K562 (cell line): ENCODE data around the gene AGT. TPM values are rescaled to one million over a fixed set of nuclear protein-coding genes. Genes with fewer than 3 reads are reported as not detected.

Experiments
- ATAC-seq: fragments of 200-7000 bp; cut with Tn5 transposase; 3 replicates; pipeline ENCODE4 v1.9.1; 2020; ENCODE audit warnings: moderate library complexity
- BruUV-seq: library from RNA; stranded (reverse); fragments of 400-500 nt; replicated peaks from 2 replicates; lab custom pipeline; 2021; lab: Mats Ljungman, UMichigan
- CTCF ChIA-PET: fragments of 300-600 bp; formaldehyde crosslinking; extraction: SDS; loops from one replicate; lab custom pipeline; 2021; ENCODE audit warnings: low intra/inter-chr PET ratio; lab: Yijun Ruan, JAX
- POLR2A ChIA-PET: fragments of 300-600, 350-650 bp; sonication (Branson Sonifier 250); formaldehyde crosslinking; extraction: SDS; loops from one replicate; lab custom pipeline; 2021; ENCODE audit warnings: antibody characterized with exemption, inconsistent platforms; lab: Yijun Ruan, JAX
- DNase-seq, 4 experiments: peaks; one replicate each; pipeline versions ENCODE4 v3.0.0 to v3.0.0-alpha.2; 2011 to 2018; ENCODE audit warnings: low spot score in 3 of 4, mixed read lengths in 3 of 4; ENCODE audit errors: extremely low read depth in 1 of 4
- FAIRE-seq: peaks from 2 replicates; lab custom pipeline; 2011; peaks lifted over from hg19 to GRCh38; lab: Jason Lieb, UNC
- H2AFZ ChIP-seq: 2 replicates; pipeline ENCODE4 v1.6.0; 2011; ENCODE audit warnings: low read depth, low read length, control low read depth, inconsistent platforms
- H3K27ac ChIP-seq: fragments of 200-600 bp; 3 replicates; pipeline ENCODE4 v1.8.0; 2011; ENCODE audit warnings: low read depth, mild to moderate bottlenecking, control low read depth, inconsistent platforms, low read length, moderate library complexity, mixed read lengths; ENCODE audit errors: extremely low read depth
- H3K27me3 ChIP-seq, 2 experiments: fragments of 300-600 bp in 1 of 2; 2 replicates in 1 of 2; 3 replicates in 1 of 2; pipeline versions ENCODE4 v1.6.0 to v1.8.0; 2011; ENCODE audit warnings: inconsistent platforms in 2 of 2, low read length in 2 of 2, mild to moderate bottlenecking in 1 of 2, mixed read lengths in 1 of 2, moderate library complexity in 1 of 2; ENCODE audit not compliant: control insufficient read depth in 2 of 2, insufficient read depth in 2 of 2
- H3K36me3 ChIP-seq: fragments of 300-600 bp; 3 replicates; pipeline ENCODE4 v1.8.0; 2011; ENCODE audit warnings: mild to moderate bottlenecking, low read length, inconsistent platforms; ENCODE audit not compliant: control insufficient read depth, insufficient read depth
- H3K4me1 ChIP-seq, 2 experiments: fragments of 200-600 bp in 1 of 2; replicated peaks in 1 of 2; 2 replicates in 1 of 2; 3 replicates in 1 of 2; pipeline versions ENCODE4 v1.5.1 to v1.8.0; 2011; ENCODE audit warnings: inconsistent platforms in 2 of 2, low read length in 2 of 2, mild to moderate bottlenecking in 1 of 2, mixed read lengths in 1 of 2, moderate library complexity in 1 of 2; ENCODE audit not compliant: control insufficient read depth in 2 of 2, insufficient read depth in 2 of 2
- H3K4me2 ChIP-seq: 2 replicates; pipeline ENCODE4 v1.6.1; 2011; ENCODE audit warnings: low read length, control low read depth, inconsistent platforms, mixed read lengths; ENCODE audit not compliant: insufficient read depth
- H3K4me3 ChIP-seq: fragments of 200-600 bp; sonication (generic), shearing (Covaris generic); 2 replicates; pipeline ENCODE4 v1.5.1; 2016; ENCODE audit warnings: control low read depth, inconsistent platforms
- H3K79me2 ChIP-seq: fragments of 200-600 bp; 3 replicates; pipeline ENCODE4 v1.8.0; 2011; ENCODE audit warnings: low read length, inconsistent platforms; ENCODE audit not compliant: control insufficient read depth, insufficient read depth
- H3K9ac ChIP-seq, 2 experiments: 2 replicates each; pipeline versions ENCODE4 v1.6.0 to v1.6.1; 2011; ENCODE audit warnings: low read depth in 2 of 2, low read length in 2 of 2, control low read depth in 1 of 2, inconsistent platforms in 1 of 2, mild to moderate bottlenecking in 1 of 2, mixed read lengths in 1 of 2; ENCODE audit not compliant: insufficient read depth in 1 of 2
- H3K9me1 ChIP-seq: one replicate; pipeline ENCODE4 v1.6.0; 2011; ENCODE audit warnings: inconsistent platforms, mild to moderate bottlenecking, low read length, moderate library complexity; ENCODE audit not compliant: control insufficient read depth, insufficient read depth
- H3K9me3 ChIP-seq: replicated peaks from 2 replicates; pipeline ENCODE4 v1.5.1; 2011; ENCODE audit warnings: low read depth, low read length, inconsistent platforms; ENCODE audit not compliant: control insufficient read depth, insufficient read depth
- H4K20me1 ChIP-seq: replicated peaks from 2 replicates; pipeline ENCODE4 v1.6.1; 2011; ENCODE audit warnings: low read length, inconsistent platforms, mixed read lengths; ENCODE audit not compliant: control insufficient read depth, insufficient read depth
- C11orf30 ChIP-seq: fragments of 450-650 bp; IDR thresholded peaks from 2 replicates; pipeline ENCODE4 v1.6.1; 2016; ENCODE audit warnings: low read depth, mild to moderate bottlenecking
- CBX8 ChIP-seq: fragments of 200-600 bp; sonication (generic); IDR thresholded peaks from 2 replicates; pipeline ENCODE4 v1.6.1; 2012; ENCODE audit warnings: borderline replicate concordance, mixed run types, low read depth, mild to moderate bottlenecking, moderate library complexity, mixed read lengths, low read length, control low read depth, inconsistent platforms; ENCODE audit not compliant: poor library complexity, severe bottlenecking; ENCODE audit errors: extremely low read depth
- KLF13 ChIP-seq: fragments of 450-650 bp; IDR thresholded peaks from 2 replicates; pipeline ENCODE4 v1.6.1; 2016; ENCODE audit warnings: missing genetic modification characterization, low read depth, mild to moderate bottlenecking, missing compliant biosample characterization, moderate library complexity, borderline replicate concordance
- TFAP4 ChIP-seq: sonication (generic); formaldehyde crosslinking; IDR thresholded peaks from 2 replicates; pipeline ENCODE4 v1.8.0; 2022; ENCODE audit warnings: missing genetic modification reagents, mild to moderate bottlenecking, moderate library complexity, borderline replicate concordance
- THRB ChIP-seq: fragments of 450-650 bp; formaldehyde crosslinking; conservative IDR thresholded peaks from 2 replicates; pipeline ENCODE4 v1.4.0; 2022; ENCODE audit warnings: mild to moderate bottlenecking, missing genetic modification characterization
- ZNF785 ChIP-seq: fragments of 250-450 bp; sonication (Bioruptor Pico); IDR thresholded peaks from 2 replicates; pipeline ENCODE4 v1.4.0; 2020; ENCODE audit warnings: mild to moderate bottlenecking
- WGBS: fragments of 100-300 bp; shearing (Covaris generic); methylation state at CpG from one replicate; pipeline ENCODE4 v1.1.6; 2016; ENCODE audit warnings: low coverage, mixed read lengths; ENCODE audit not compliant: insufficient coverage; ENCODE audit errors: missing lambda C conversion rate; 5-methylcytosine and 5-hydroxymethylcytosine counted together
- in situ Hi-C: fragments of 300-500 bp; cut with MboI; formaldehyde crosslinking; loops from 4 replicates; pipeline ENCODE4 v1.15.0; 2018; ENCODE audit warnings: inconsistent platforms, mixed read lengths
- intact Hi-C: fragments of 100-400 bp; cut with micrococcal nuclease; formaldehyde crosslinking; loops from 2 replicates; pipeline ENCODE4 v1.14.2; 2022
- polyA plus RNA-seq, 8 experiments: library from polyadenylated mRNA; depleted of rRNA in 4 of 8; stranded (reverse) in 5 of 8; unstranded in 3 of 8; fragments of >200 nt; fragmentation: Nextera tagmentation in 2 of 8; fragmentation: Illumina TruSeq in 1 of 8; extraction: Ambion mirVana in 2 of 8; extraction: Trizol in 1 of 8; gene quantifications; 2 replicates each; pipeline versions ENCODE4 v1.2.1 to v1.2.3, GENCODE V29; 2011 to 2014; ENCODE audit warnings: inconsistent platforms in 1 of 8, missing spikeins in 1 of 8
- total RNA-seq, 7 experiments: library from RNA; depleted of rRNA in 6 of 7; stranded (reverse); fragments of >200 nt in 6 of 7; fragmentation: Illumina TruSeq in 2 of 7; extraction: Trizol in 2 of 7; gene quantifications; 2 replicates each; pipeline versions ENCODE4 v1.2.1 to v1.2.3, GENCODE V29; 2011 to 2021; ENCODE audit warnings: low replicate concordance in 1 of 7

Gene AGT
- total and polyA plus RNA-seq, 9 of the 15 experiments (the other 6 are each of a cell fraction or from before 2014, with no cell fraction given) = 0.40 TPM; not detected in 8

- Histone ChIP-seq H3K9me1 (no peaks in the 10 kb centered on the region), H3K79me2 (no peaks in the 10 kb centered on the region), H3K27ac (no peak overlapping the region), H3K27me3 (peaks cover 31 to 61% of the 10 kb centered on the region in 2 experiments), H3K4me2 (no peak overlapping the region), H3K9me3 (no peaks in the 10 kb centered on the region), H3K9ac (no peak overlapping the region), H2AFZ (no peak overlapping the region), H3K4me3 (no peak overlapping the region), H4K20me1 (0 out of 2 replicates have a peak, but pooled peaks cover 5% of the 10 kb centered on the region), H3K4me1 (peaks cover 0 to 4% of the 10 kb centered on the region in 2 experiments; a peak in 1 of 5 replicates), H3K36me3 (no peaks in the 10 kb centered on the region)
- intact Hi-C loops = no loop called here
- 2% methylated on average over 3 of the region's 3 CpGs for WGBS
- ATAC-seq = peak; percentile 38
- CTCF ChIA-PET = no interaction called here
- FAIRE-seq = no peak
- POLR2A ChIA-PET = interaction anchor here (0.8 to 1.6 kb wide), 3 partner anchors 15 to 35 kb away, joined by 3 to 5 read pairs (median 5); no protein-coding TSS in a partner anchor
- in situ Hi-C loops = no loop called here
- no TSS peak for BruUV-seq
- TF ChIP-seq ZNF785 (no peak), KLF13 (tag) (no peak), C11orf30 (peak; percentile 19; the same call in 1 of the 2 replicates), CBX8 (no peak), THRB (CRISPR knock-in tag) (no peak), TFAP4 (CRISPR knock-in tag) (peak; percentile 47; the same call in 1 of the 2 replicates)
- DNase-seq = peak in 1 of 4 experiments; percentile 27
Observed at GRCh38 chr1:230754796-230755195, 40.9 kb upstream of the AGT start.
